Measurements from ENCODE around the gene TCEA2. TPM values are rescaled to one million over a fixed set of nuclear protein-coding genes. Genes with fewer than 3 reads are reported as not detected.

Gene TCEA2
- total and polyA plus RNA-seq, 2 of the 13 experiments (the other 11 are each of a cell fraction or from before 2014, with no cell fraction given): 28.1 to 33.7 TPM

DNA sequence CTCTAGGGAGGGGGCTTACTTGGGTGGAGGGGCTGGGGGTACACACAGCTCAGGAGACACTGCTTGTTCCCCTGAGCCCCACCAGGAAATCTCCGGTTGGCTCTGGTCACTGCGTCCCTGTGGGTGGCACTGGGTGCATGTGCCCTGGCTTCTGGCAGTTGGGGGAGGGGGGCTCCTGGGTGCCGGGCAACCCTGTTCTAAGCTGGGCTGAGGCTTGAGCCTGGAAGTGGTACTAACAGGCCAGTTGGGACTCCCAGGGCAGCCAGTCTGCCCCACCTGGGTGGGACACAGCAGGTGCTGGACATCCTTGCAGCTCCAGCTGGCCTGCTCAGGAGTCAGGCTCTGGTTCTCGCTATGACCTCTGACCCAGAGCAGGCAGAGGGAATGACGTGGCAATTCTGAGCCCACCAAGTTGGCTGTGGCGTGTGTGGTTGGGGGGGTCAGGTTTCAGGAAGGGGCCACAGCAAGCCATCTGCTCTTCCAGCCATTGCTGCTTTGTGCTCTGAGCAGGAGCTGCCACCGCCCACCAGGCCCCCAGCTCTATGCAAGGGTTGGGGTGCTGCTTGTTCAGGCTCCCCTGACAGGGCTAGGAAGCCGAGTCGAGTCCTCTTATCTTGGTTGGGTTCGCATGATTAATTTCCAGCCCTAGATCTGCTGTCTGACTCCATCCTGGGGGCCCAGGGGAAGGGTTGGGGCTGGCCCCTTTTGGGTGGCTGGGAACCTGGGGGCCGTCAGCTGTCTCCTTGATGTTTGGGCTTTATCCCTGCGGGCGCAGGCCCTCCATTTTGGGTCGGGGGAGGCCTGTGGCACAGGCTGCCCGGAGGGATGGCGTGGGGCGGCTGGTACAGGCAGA, 26.4 kb upstream of the TCEA2 start (continued):
- TF ChIP-seq AHDC1 (CRISPR knock-in tag; IDR thresholded peaks at IDR 0.05; ENCODE audit: borderline replicate concordance): 0 out of 2 replicates have a peak, but pooled peaks have one; percentile 25
- TF ChIP-seq ZNF12 (CRISPR knock-in tag; IDR thresholded peaks at IDR 0.05): peak; percentile 84
- TF ChIP-seq PHF8 (CRISPR knock-in tag; IDR thresholded peaks at IDR 0.05): peak; percentile 43
- no peak for TF ChIP-seq NRL (CRISPR knock-in tag; IDR thresholded peaks at IDR 0.05; ENCODE audit: borderline replicate concordance)
- no peak for TF ChIP-seq SP1 (IDR thresholded peaks at IDR 0.05)
- peak; percentile 38; the same call in 1 of the 2 replicates for TF ChIP-seq SP1 (CRISPR knock-in tag; IDR thresholded peaks at IDR 0.05)
- no peak for TF ChIP-seq TEF (CRISPR knock-in tag; IDR thresholded peaks at IDR 0.05)
- TF ChIP-seq, protein P1, sequence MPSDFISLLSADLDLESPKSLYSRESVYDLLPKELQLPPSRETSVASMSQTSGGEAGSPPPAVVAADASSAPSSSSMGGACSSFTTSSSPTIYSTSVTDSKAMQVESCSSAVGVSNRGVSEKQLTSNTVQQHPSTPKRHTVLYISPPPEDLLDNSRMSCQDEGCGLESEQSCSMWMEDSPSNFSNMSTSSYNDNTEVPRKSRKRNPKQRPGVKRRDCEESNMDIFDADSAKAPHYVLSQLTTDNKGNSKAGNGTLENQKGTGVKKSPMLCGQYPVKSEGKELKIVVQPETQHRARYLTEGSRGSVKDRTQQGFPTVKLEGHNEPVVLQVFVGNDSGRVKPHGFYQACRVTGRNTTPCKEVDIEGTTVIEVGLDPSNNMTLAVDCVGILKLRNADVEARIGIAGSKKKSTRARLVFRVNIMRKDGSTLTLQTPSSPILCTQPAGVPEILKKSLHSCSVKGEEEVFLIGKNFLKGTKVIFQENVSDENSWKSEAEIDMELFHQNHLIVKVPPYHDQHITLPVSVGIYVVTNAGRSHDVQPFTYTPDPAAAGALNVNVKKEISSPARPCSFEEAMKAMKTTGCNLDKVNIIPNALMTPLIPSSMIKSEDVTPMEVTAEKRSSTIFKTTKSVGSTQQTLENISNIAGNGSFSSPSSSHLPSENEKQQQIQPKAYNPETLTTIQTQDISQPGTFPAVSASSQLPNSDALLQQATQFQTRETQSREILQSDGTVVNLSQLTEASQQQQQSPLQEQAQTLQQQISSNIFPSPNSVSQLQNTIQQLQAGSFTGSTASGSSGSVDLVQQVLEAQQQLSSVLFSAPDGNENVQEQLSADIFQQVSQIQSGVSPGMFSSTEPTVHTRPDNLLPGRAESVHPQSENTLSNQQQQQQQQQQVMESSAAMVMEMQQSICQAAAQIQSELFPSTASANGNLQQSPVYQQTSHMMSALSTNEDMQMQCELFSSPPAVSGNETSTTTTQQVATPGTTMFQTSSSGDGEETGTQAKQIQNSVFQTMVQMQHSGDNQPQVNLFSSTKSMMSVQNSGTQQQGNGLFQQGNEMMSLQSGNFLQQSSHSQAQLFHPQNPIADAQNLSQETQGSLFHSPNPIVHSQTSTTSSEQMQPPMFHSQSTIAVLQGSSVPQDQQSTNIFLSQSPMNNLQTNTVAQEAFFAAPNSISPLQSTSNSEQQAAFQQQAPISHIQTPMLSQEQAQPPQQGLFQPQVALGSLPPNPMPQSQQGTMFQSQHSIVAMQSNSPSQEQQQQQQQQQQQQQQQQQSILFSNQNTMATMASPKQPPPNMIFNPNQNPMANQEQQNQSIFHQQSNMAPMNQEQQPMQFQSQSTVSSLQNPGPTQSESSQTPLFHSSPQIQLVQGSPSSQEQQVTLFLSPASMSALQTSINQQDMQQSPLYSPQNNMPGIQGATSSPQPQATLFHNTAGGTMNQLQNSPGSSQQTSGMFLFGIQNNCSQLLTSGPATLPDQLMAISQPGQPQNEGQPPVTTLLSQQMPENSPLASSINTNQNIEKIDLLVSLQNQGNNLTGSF (CRISPR knock-in tag; IDR thresholded peaks at IDR 0.05): 0 out of 2 replicates have a peak, but pooled peaks have one; percentile 22
- no peak for TF ChIP-seq KLF6 (CRISPR knock-in tag; IDR thresholded peaks at IDR 0.05)
- TF ChIP-seq, protein P2, sequence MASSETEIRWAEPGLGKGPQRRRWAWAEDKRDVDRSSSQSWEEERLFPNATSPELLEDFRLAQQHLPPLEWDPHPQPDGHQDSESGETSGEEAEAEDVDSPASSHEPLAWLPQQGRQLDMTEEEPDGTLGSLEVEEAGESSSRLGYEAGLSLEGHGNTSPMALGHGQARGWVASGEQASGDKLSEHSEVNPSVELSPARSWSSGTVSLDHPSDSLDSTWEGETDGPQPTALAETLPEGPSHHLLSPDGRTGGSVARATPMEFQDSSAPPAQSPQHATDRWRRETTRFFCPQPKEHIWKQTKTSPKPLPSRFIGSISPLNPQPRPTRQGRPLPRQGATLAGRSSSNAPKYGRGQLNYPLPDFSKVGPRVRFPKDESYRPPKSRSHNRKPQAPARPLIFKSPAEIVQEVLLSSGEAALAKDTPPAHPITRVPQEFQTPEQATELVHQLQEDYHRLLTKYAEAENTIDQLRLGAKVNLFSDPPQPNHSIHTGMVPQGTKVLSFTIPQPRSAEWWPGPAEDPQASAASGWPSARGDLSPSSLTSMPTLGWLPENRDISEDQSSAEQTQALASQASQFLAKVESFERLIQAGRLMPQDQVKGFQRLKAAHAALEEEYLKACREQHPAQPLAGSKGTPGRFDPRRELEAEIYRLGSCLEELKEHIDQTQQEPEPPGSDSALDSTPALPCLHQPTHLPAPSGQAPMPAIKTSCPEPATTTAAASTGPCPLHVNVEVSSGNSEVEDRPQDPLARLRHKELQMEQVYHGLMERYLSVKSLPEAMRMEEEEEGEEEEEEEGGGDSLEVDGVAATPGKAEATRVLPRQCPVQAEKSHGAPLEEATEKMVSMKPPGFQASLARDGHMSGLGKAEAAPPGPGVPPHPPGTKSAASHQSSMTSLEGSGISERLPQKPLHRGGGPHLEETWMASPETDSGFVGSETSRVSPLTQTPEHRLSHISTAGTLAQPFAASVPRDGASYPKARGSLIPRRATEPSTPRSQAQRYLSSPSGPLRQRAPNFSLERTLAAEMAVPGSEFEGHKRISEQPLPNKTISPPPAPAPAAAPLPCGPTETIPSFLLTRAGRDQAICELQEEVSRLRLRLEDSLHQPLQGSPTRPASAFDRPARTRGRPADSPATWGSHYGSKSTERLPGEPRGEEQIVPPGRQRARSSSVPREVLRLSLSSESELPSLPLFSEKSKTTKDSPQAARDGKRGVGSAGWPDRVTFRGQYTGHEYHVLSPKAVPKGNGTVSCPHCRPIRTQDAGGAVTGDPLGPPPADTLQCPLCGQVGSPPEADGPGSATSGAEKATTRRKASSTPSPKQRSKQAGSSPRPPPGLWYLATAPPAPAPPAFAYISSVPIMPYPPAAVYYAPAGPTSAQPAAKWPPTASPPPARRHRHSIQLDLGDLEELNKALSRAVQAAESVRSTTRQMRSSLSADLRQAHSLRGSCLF (CRISPR knock-in tag; IDR thresholded peaks at IDR 0.05; ENCODE audit: borderline replicate concordance): peak; percentile 96; the same call in 1 of the 2 replicates
- TF ChIP-seq DR1 (CRISPR knock-in tag; IDR thresholded peaks at IDR 0.05): peak; percentile 50
